Activated CD4-positive, alpha-beta T cell treated with anti-CD3 and anti-CD28 coated beads for 36 hours (primary cell): ENCODE data around the gene GRIN3B. TPM values are rescaled to one million over a fixed set of nuclear protein-coding genes. Genes with fewer than 3 reads are reported as not detected.
A peak's percentile ranks its signal among the peaks of the same experiment; 100 is the strongest.

Source experiments
- ATAC-seq: fragments of 200-7000 bp; cut with Tn5 transposase; one replicate; pipeline ENCODE4 v1.10.0; 2021; ENCODE audit warnings: mild to moderate bottlenecking, moderate library complexity
- CTCF ChIA-PET: fragments of 350-600 bp; sonication (Branson Sonifier 250); formaldehyde crosslinking; loops from one replicate; lab custom pipeline; 2021; ENCODE audit warnings: antibody characterized with exemption; lab: Charles Lee
- POLR2A ChIA-PET: fragments of 350-600 bp; sonication (Branson Sonifier 250); formaldehyde crosslinking; loops from one replicate; lab custom pipeline; 2021; ENCODE audit warnings: antibody characterized with exemption, inconsistent platforms; lab: Charles Lee
- DNase-seq: peaks from one replicate; pipeline ENCODE4 v3.0.0-alpha.2; 2020
- H3K27ac Mint-ChIP-seq: one replicate; pipeline ENCODE4 v1.8.0; 2021; ENCODE audit warnings: mixed read lengths
- H3K27me3 Mint-ChIP-seq: one replicate; pipeline ENCODE4 v1.8.0; 2021; ENCODE audit warnings: mixed read lengths
- H3K36me3 Mint-ChIP-seq: one replicate; pipeline ENCODE4 v1.8.0; 2021; ENCODE audit warnings: low read depth, mixed read lengths
- H3K4me1 Mint-ChIP-seq: one replicate; pipeline ENCODE4 v1.8.0; 2021; ENCODE audit warnings: mixed read lengths
- H3K4me3 Mint-ChIP-seq: one replicate; pipeline ENCODE4 v1.8.0; 2021; ENCODE audit warnings: mild to moderate bottlenecking, moderate library complexity, mixed read lengths
- H3K9me3 Mint-ChIP-seq: one replicate; pipeline ENCODE4 v1.8.0; 2021; ENCODE audit warnings: low read depth, mixed read lengths
- intact Hi-C, 2 experiments: fragments of 100-400 bp; cut with DNase I in 1 of 2; cut with micrococcal nuclease in 1 of 2; formaldehyde crosslinking; loops; one replicate each; pipeline versions ENCODE4 v1.14.2 to v1.15.1; 2022 to 2024; cut with DNase I, micrococcal nuclease
- total RNA-seq, 2 experiments: library from RNA; stranded (reverse); gene quantifications; one replicate each; pipeline ENCODE4 v1.2.3, GENCODE V29; 2021

GRIN3B gene
- total RNA-seq, 2 experiments from 2014 or later = 0.09 TPM; not detected in 1

DNA sequence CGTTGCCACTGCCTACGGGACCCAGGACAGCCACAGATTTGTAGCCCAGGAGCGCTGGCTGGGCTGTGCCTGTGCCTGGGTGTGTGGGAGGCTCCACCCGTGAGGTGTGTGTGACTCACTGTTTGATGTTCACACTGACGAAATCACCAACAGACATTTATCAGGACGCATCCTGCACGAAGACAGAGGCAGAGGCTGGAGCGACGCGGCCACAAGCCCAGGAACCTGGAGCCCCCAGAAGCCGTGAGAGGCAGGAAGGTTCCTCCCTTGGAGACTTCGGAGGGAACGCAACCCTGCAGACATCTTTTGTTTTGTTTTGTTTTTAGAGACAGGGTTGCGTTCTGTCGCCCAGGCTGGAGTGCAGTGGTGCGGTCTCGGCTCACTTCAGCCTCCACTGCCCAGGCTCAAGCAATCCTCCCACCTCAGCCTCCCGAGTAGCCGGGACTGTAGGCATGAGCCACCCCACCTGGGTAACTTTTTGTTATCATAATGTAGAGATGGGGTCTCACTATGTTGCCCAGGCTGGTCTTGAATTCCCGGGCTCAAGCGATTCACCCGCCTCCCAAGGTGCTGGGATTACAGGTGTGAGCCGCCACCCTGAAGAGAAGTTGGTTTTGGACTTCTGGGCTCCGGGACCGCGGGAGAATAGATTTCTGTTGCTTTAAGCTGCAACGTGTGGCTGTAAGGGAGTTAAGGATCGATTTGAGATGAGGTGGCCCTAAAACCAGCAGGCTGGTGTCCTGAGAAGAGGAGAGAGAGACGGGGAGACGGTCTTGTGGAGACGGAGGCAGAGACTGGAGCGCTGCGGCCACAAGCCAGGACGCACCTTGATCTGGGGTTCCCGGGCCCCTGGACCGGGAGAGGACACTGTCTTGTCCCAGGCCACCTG, 41.0 kb upstream of the GRIN3B start:
- POLR2A ChIA-PET = no interaction called here
- Mint-ChIP-seq H3K9me3 (no peaks in the 10 kb centered on the region), H3K27ac (peak overlapping the region; percentile 67), H3K4me1 (peaks cover 4% of the 10 kb centered on the region), H3K4me3 (peak overlapping the region; percentile 30), H3K27me3 (no peaks in the 10 kb centered on the region), H3K36me3 (peaks cover 4% of the 10 kb centered on the region)
- intact Hi-C loops = no loop called here
- ATAC-seq = peak; percentile 93
- DNase-seq = peak; percentile 77
- CTCF ChIA-PET = interaction anchor here (0.7 kb wide), 1 partner anchor 61 kb away, joined by 3 read pairs; no protein-coding TSS in a partner anchor

DNA sequence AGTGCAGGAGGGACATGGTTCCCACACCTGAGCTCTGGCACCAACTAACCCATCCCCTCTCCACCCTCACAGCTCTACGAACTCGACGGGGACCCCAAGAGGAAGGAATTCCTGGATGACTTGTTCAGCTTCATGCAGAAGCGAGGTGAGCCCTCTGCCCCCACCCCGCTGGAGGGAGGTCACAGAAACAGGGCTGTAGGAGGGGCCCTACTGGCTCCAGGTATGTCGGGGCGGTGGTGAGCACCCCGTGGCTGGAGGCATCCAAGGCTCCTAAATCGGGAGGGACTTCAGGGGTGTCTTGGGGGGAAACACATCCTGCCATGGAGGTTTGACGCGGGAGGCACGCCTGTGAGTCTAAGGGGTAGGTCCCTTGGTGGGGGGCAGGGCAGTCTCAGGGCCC, 40.2 kb upstream of the GRIN3B start:
- ChIA-PET CTCF (interaction anchor here (0.7 kb wide), 1 partner anchor 60 kb away, joined by 3 read pairs; no protein-coding TSS in a partner anchor), POLR2A (no interaction called here)
- intact Hi-C loops = no loop called here
- Mint-ChIP-seq H3K4me3 (no peak overlapping the region), H3K27ac (no peak overlapping the region), H3K27me3 (no peaks in the 10 kb centered on the region), H3K36me3 (peaks cover 7% of the 10 kb centered on the region), H3K4me1 (peaks cover 4% of the 10 kb centered on the region), H3K9me3 (peaks cover under 1% of the 10 kb centered on the region)
- no peak for DNase-seq
- no peak for ATAC-seq

DNA sequence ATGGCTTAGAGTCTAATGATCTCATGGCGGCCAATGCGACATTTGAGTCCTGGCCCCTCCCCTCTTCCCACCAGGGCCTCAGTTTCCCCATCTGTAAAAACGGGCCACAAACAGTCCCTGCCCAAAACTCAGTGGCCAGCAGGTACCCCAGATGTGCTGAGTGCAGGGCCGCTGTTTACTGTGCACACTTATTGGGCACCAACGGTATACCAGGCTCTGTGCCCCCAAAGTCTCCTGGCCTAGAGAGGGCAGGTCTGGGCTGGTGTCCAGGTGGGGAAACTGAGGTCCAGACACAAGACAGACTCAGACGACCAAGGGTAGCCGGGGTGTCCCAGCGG, 39.6 kb upstream of the GRIN3B start:
- H3K27me3 Mint-ChIP-seq = no peaks in the 10 kb centered on the region
- DNase-seq (no peak), ATAC-seq (no peak)
- no peak overlapping the region for H3K4me3 Mint-ChIP-seq
- ChIA-PET POLR2A (no interaction called here), CTCF (no interaction called here)
- no peak overlapping the region for H3K27ac Mint-ChIP-seq
- peaks cover 4% of the 10 kb centered on the region for H3K4me1 Mint-ChIP-seq
- peaks cover 11% of the 10 kb centered on the region for H3K36me3 Mint-ChIP-seq
- H3K9me3 Mint-ChIP-seq = peaks cover 2% of the 10 kb centered on the region
- intact Hi-C loops = no loop called here

DNA sequence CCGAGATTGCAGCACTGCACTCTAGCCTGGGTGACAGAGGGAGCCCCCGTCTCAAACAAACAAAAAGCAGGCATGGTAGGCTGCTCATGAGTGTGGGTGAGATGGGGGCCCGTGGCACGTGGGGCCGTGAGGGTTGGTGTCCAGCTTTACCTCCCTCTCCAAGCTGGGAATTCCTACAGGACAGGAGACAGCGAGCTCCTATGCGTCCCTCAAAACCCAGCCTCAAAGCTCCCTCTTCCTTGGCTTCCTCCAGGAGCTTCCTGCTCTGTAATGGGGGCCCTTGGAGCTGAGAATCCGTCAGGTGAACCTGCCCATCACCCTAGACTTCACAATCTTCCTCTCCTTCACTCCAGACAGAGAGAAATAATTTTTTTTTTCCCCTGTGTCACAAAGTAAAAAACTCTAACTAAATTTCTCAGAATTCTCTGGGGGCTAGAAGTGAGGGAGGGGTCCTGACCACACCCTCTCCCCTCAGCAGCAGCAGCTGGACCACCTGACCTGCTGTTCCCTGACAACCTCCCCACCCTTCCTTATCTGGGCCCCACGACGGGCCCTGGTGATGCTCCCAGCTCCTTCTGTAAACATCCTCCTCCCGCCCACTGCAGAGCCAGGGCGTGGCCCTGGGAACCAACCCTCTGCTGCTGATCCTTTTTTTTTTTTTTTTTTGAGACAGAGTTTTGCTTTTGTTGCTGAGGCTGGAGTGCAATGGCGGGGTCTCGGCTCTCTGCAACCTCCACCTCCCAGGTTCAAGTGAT, 38.2 kb upstream of the GRIN3B start:
- H3K27ac Mint-ChIP-seq = no peak overlapping the region
- intact Hi-C loops = no loop called here
- peaks cover 2% of the 10 kb centered on the region for H3K9me3 Mint-ChIP-seq
- H3K4me1 Mint-ChIP-seq = peaks cover 4% of the 10 kb centered on the region
- peaks cover 11% of the 10 kb centered on the region for H3K36me3 Mint-ChIP-seq
- no peak for DNase-seq
- CTCF ChIA-PET = interaction anchor here (0.9 kb wide), 1 partner anchor 20 kb away, joined by 3 read pairs; no protein-coding TSS in a partner anchor
- H3K4me3 Mint-ChIP-seq = no peak overlapping the region
- POLR2A ChIA-PET = no interaction called here
- H3K27me3 Mint-ChIP-seq = no peaks in the 10 kb centered on the region
- no peak for ATAC-seq

DNA sequence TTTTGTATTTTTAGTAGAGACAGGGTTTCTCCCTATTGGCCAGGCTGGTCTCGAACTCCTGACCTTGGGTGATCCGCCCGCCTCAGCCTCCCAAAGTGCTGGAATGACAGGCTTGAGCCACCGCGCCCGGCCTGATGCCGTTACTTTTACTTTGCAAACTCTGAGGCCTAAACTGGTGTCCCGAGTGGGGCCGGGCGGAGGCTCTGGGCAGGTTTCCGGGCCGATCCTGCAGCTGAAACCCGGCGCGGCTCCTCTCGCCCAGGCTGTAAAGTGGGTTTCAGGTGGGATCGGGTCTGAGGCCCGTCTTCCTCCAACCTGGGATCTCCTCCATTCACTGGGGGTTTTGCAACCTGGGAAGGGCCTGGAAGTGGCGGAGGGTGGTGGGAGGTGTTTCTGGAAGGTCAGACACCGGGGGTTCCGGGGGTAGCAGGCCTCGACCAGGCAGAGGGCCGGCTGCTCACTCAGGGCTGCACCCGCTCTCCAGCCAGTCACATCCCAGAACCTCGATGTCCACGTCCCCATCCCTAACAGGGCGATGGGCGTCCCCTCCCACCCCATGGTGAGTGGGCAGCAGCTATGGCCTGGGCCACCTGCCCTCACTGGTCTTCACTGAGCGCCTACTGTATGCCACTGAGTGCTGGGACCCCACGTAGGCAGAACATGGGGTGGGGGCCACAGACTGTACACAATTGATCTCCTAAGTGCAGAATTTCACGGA, 37.4 kb upstream of the GRIN3B start:
- Mint-ChIP-seq H3K36me3 (peaks cover 13% of the 10 kb centered on the region), H3K4me1 (peaks cover 4% of the 10 kb centered on the region), H3K4me3 (no peak overlapping the region), H3K27me3 (no peaks in the 10 kb centered on the region), H3K27ac (no peak overlapping the region), H3K9me3 (peaks cover 2% of the 10 kb centered on the region)
- POLR2A ChIA-PET = no interaction called here
- DNase-seq (no peak), ATAC-seq (no peak)
- CTCF ChIA-PET = no interaction called here
- intact Hi-C loops = no loop called here

DNA sequence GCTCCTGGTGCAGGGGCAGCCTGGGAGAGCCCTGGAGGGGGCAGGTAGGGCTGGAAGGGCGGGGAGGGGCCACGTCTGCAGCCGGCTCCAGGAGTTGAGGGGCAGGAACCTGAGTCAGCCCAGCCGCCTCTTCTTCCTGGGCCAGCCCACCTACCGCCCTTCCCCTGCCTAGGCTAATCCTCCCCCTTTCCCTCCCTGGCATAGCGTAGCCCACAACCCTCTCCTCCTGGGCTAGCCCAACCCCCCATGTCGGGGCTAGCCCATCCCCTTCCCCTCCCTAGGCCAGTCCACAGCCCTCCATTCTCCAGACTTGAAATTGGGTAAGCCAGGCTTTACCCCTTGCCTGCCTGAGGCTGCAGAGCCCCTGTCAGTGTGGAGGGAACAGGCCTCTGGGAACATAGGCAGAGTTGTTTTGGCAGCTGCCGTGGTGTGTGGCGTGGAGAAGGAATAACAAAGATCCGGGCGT, 36.7 kb upstream of the GRIN3B start:
- Mint-ChIP-seq H3K36me3 (peaks cover 17% of the 10 kb centered on the region), H3K27me3 (no peaks in the 10 kb centered on the region), H3K4me3 (no peak overlapping the region), H3K4me1 (peaks cover 4% of the 10 kb centered on the region), H3K27ac (no peak overlapping the region), H3K9me3 (peaks cover 2% of the 10 kb centered on the region)
- CTCF ChIA-PET = interaction anchor here (0.7 kb wide), 1 partner anchor 18 kb away, joined by 4 read pairs; no protein-coding TSS in a partner anchor
- ATAC-seq (no peak), DNase-seq (no peak)
- intact Hi-C loops = no loop called here
- POLR2A ChIA-PET = no interaction called here

DNA sequence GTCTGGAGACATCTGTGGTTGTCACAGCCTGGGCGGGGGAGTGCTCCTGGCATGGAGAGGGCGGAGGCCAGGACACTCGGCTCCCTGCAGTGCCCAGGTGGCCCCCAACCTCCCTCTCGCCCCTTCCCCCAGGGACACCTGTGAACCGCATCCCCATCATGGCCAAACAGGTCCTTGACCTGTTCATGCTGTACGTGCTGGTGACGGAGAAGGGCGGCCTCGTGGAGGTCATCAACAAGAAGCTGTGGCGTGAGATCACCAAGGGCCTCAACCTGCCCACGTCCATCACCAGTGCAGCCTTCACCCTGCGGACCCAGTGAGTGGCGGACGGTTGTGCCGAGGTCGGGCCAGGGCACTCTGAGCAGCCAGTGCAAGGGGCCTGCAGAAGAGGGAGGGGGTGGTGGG, 36.1 kb upstream of the GRIN3B start:
- no peak for ATAC-seq
- ChIA-PET CTCF (interaction anchor here (0.5 to 0.7 kb wide), 2 partner anchors 18 to 210 kb away, joined by 3 to 4 read pairs; no protein-coding TSS in a partner anchor), POLR2A (no interaction called here)
- H3K27me3 Mint-ChIP-seq = no peaks in the 10 kb centered on the region
- H3K4me3 Mint-ChIP-seq = no peak overlapping the region
- intact Hi-C loops = no loop called here
- H3K4me1 Mint-ChIP-seq = no peaks in the 10 kb centered on the region
- DNase-seq = no peak
- no peak overlapping the region for H3K27ac Mint-ChIP-seq
- peaks cover 19% of the 10 kb centered on the region for H3K36me3 Mint-ChIP-seq
- H3K9me3 Mint-ChIP-seq = peaks cover 2% of the 10 kb centered on the region

DNA sequence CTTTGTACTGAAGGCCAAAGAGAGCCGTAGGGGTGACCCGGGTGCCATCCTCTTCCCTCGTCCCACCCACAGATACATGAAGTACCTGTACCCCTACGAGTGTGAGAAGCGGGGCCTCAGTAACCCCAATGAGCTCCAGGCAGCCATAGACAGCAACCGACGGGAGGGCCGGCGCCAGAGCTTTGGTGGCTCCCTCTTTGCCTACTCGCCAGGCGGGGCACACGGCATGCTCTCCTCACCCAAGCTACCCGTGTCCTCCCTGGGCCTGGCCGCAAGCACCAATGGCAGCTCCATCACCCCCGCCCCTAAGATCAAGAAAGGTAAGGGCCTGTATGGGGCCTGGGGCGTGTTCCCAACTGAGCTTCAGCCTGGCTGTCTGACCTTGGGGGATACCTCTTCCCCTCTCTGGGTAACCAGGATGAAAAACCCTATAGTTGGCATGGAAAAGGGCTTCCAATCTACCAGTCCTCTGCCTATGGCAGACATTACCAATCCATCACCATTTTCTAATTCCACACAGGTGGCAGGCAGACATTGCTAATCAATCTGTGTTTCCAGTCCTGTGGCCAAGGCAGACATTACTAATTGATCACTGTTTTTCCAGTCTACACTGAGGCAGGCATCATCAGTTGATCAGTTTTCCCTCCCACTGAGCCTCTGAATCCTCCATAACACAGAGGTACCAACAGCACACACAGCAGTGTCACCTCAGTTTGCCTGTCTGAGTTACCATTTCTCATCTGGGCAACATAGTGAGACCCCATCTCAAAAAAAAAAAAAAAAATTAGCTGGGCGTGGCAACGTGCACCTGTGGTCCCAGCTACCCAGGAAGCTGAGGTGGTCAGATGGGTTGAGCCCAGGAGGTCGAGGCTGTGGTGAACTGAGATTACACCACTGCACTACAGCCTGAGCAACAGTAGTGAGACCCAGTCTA, 35.2 kb upstream of the GRIN3B start:
- Mint-ChIP-seq H3K9me3 (peaks cover 2% of the 10 kb centered on the region), H3K4me1 (no peaks in the 10 kb centered on the region), H3K4me3 (no peak overlapping the region), H3K36me3 (peaks cover 20% of the 10 kb centered on the region), H3K27ac (no peak overlapping the region), H3K27me3 (no peaks in the 10 kb centered on the region)
- ChIA-PET POLR2A (no interaction called here), CTCF (interaction anchor here (0.5 to 0.7 kb wide), 2 partner anchors 138 to 210 kb away, joined by 3 to 4 read pairs; no protein-coding TSS in a partner anchor)
- peak; percentile 36 for ATAC-seq
- DNase-seq = no peak
- intact Hi-C loops = no loop called here

DNA sequence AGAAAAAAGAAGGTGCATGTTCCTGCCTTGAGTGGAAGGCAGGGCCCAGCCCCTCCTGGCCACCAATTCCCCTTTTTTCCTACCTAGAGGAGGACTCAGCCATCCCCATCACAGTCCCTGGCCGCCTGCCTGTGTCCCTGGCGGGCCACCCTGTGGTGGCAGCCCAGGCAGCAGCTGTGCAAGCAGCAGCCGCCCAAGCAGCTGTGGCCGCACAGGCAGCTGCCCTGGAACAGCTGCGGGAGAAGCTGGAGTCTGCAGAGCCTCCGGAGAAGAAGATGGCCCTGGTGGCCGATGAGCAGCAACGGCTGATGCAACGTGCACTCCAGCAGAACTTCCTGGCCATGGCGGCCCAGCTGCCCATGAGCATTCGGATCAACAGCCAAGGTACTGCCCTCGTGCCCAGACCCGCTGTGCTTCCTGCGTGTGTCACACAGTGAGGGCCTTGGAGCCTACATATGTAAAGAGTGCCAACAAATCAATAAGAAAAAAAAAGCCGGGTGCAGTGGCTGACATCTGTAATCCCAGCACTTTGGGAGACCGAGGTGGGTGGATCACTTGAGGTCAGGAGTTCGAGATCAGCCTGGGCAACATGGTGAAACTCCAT, 33.6 kb upstream of the GRIN3B start:
- ChIA-PET CTCF (interaction anchor here (0.7 to 0.9 kb wide), 2 partner anchors 15 to 311 kb away, joined by 3 read pairs; no protein-coding TSS in a partner anchor), POLR2A (no interaction called here)
- H3K4me1 Mint-ChIP-seq = no peaks in the 10 kb centered on the region
- no peak overlapping the region for H3K27ac Mint-ChIP-seq
- DNase-seq = no peak
- H3K4me3 Mint-ChIP-seq = no peak overlapping the region
- H3K27me3 Mint-ChIP-seq = no peaks in the 10 kb centered on the region
- intact Hi-C loops = no loop called here
- peaks cover 32% of the 10 kb centered on the region for H3K36me3 Mint-ChIP-seq
- H3K9me3 Mint-ChIP-seq = peaks cover 7% of the 10 kb centered on the region
- no peak for ATAC-seq

DNA sequence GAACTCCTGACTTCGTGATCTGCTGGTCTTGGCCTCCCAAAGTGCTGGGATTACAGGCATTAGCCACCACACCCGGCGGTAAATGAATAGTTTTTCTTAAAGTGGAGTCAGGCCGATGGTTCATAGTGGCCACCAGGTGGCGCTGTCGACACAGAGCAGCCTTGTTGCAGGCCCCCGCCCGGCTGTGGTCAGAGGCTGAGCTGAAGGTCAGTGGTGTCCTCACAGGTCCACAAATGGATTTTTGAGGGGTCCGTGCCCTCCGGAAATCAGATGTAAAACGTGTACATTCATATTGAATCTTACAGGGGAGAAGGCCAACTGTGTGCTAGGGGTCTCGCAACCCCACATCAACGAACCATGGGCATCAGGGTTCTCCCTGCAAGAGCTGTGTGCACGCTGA, 29.5 kb upstream of the GRIN3B start:
- no peaks in the 10 kb centered on the region for H3K27me3 Mint-ChIP-seq
- no peak overlapping the region for H3K4me3 Mint-ChIP-seq
- DNase-seq (peak; percentile 46), ATAC-seq (no peak)
- peaks cover 29% of the 10 kb centered on the region for H3K36me3 Mint-ChIP-seq
- intact Hi-C loops = no loop called here
- no peak overlapping the region for H3K27ac Mint-ChIP-seq
- POLR2A ChIA-PET = no interaction called here
- no peaks in the 10 kb centered on the region for H3K4me1 Mint-ChIP-seq
- CTCF ChIA-PET = interaction anchor here (0.6 to 2.1 kb wide), 3 partner anchors 11 to 127 kb away, joined by 3 to 6 read pairs (median 4); no protein-coding TSS in a partner anchor
- peaks cover 5% of the 10 kb centered on the region for H3K9me3 Mint-ChIP-seq
